Lower leg skin (tissue), 4 donors: ENCODE results near the gene UBE2L6. TPM values are rescaled to one million over a fixed set of nuclear protein-coding genes. Genes with fewer than 3 reads are reported as not detected.

ENCODE experiments used
- DNase-seq, 2 donors: peaks; one replicate each; pipeline ENCODE4 v3.0.0-alpha.2; 2019; ENCODE audit warnings: low spot score in 2 of 2
- H3K4me3 ChIP-seq: fragments of 200-600 bp; sonication (generic); 2 replicates; pipeline ENCODE4 v1.5.1; 2017; ENCODE audit warnings: mild to moderate bottlenecking, low read depth; ENCODE audit not compliant: poor library complexity, severe bottlenecking
- CTCF ChIP-seq, 3 donors: fragments of 450-650 bp; IDR thresholded peaks; one replicate each; pipeline ENCODE4 v1.5.1; 2016; ENCODE audit warnings: antibody characterized with exemption in 3 of 3, mild to moderate bottlenecking in 3 of 3, moderate library complexity in 2 of 3
- POLR2A ChIP-seq, 2 donors: fragments of 450-650 bp; IDR thresholded peaks; one replicate each; pipeline ENCODE4 v1.6.1; 2016 to 2017; ENCODE audit warnings: antibody characterized with exemption in 2 of 2, mild to moderate bottlenecking in 1 of 2, moderate library complexity in 1 of 2
- WGBS, 2 donors: methylation state at CpG; one replicate each; pipeline ENCODE4 v1.1.5; 2018; 5-methylcytosine and 5-hydroxymethylcytosine counted together
- intact Hi-C: fragments of 100-400 bp; cut with DNase I; formaldehyde crosslinking; loops from one replicate; pipeline ENCODE4 v1.15.0; 2023; ENCODE audit warnings: low total_unique reads
- total RNA-seq, 4 donors: library from RNA; depleted of rRNA; stranded (reverse); fragments of >200 nt; gene quantifications; one replicate each; pipeline ENCODE4 v1.1.0, GENCODE V29; 2016

Gene UBE2L6
- total RNA-seq, 4 donors from 2014 or later = 14.5 to 31.0 (median 19.9) TPM

GRCh38 chr11:57605028-57605420 lies 37.6 kb upstream of the UBE2L6 start:
- TF ChIP-seq POLR2A (IDR thresholded peaks at IDR 0.05) = no peak
- TF ChIP-seq CTCF (IDR thresholded peaks at IDR 0.05) = no peak
- 89 to 91% methylated on average over 5 of the region's 5 CpGs for WGBS, 2 donors
- no peak overlapping the region for H3K4me3 ChIP-seq
- DNase-seq = no peak
- intact Hi-C loops = no loop called here

- no peak for DNase-seq
- no peak overlapping the region for H3K4me3 ChIP-seq
- intact Hi-C loops = no loop called here
- TF ChIP-seq CTCF (IDR thresholded peaks at IDR 0.05) (no peak), POLR2A (IDR thresholded peaks at IDR 0.05) (no peak)
- WGBS, 2 donors = 51 to 60% methylated on average over 8 of the region's 8 CpGs
Observed at GRCh38 chr11:57604296-57605027, 37.0 kb upstream of the UBE2L6 start.

- intact Hi-C loops = no loop called here
- DNase-seq = no peak
- 89 to 90% methylated on average over 3 of the region's 3 CpGs for WGBS, 2 donors
- H3K4me3 ChIP-seq = no peak overlapping the region
- TF ChIP-seq POLR2A (IDR thresholded peaks at IDR 0.05) (no peak), CTCF (IDR thresholded peaks at IDR 0.05) (no peak)
Observed at GRCh38 chr11:57601297-57601696, 33.8 kb upstream of the UBE2L6 start.

GRCh38 chr11:57599381-57599780 lies 31.9 kb upstream of the UBE2L6 start:
- WGBS, 2 donors = 35 to 48% methylated on average over 2 of the region's 2 CpGs
- no peak overlapping the region for H3K4me3 ChIP-seq
- no peak for DNase-seq
- TF ChIP-seq CTCF (IDR thresholded peaks at IDR 0.05) = no peak
- no peak for TF ChIP-seq POLR2A (IDR thresholded peaks at IDR 0.05)
- intact Hi-C loops = no loop called here

- no peak for DNase-seq
- H3K4me3 ChIP-seq = no peak overlapping the region
- 49 to 53% methylated on average over 5 of the region's 5 CpGs for WGBS, 2 donors
- TF ChIP-seq CTCF (IDR thresholded peaks at IDR 0.05) (no peak), POLR2A (IDR thresholded peaks at IDR 0.05) (no peak)
- intact Hi-C loops = no loop called here
Observed at GRCh38 chr11:57598831-57599155, 31.3 kb upstream of the UBE2L6 start.
